ENCODE measurements around the gene IBTK. TPM values are rescaled to one million over a fixed set of nuclear protein-coding genes. Genes with fewer than 3 reads are reported as not detected.

IBTK gene
- total RNA-seq, 1 experiment from 2014 or later, result 36.6 TPM

GRCh38 chr6:82259389-82259788 is 11.8 kb upstream of the IBTK start (continued):
- TF ChIP-seq, protein P1, sequence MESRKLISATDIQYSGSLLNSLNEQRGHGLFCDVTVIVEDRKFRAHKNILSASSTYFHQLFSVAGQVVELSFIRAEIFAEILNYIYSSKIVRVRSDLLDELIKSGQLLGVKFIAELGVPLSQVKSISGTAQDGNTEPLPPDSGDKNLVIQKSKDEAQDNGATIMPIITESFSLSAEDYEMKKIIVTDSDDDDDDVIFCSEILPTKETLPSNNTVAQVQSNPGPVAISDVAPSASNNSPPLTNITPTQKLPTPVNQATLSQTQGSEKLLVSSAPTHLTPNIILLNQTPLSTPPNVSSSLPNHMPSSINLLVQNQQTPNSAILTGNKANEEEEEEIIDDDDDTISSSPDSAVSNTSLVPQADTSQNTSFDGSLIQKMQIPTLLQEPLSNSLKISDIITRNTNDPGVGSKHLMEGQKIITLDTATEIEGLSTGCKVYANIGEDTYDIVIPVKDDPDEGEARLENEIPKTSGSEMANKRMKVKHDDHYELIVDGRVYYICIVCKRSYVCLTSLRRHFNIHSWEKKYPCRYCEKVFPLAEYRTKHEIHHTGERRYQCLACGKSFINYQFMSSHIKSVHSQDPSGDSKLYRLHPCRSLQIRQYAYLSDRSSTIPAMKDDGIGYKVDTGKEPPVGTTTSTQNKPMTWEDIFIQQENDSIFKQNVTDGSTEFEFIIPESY (IDR thresholded peaks at IDR 0.05; ENCODE audit: extremely low read depth, insufficient replicate concordance, low read length), result no peak
- TF ChIP-seq FOSL1 (IDR thresholded peaks at IDR 0.05; ENCODE audit: low read depth), result no peak
- no peak for TF ChIP-seq EZH2 (IDR thresholded peaks at IDR 0.05)
- TF ChIP-seq, protein P2, sequence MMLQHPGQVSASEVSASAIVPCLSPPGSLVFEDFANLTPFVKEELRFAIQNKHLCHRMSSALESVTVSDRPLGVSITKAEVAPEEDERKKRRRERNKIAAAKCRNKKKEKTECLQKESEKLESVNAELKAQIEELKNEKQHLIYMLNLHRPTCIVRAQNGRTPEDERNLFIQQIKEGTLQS (IDR thresholded peaks at IDR 0.05), result no peak
- no peak for TF ChIP-seq SP1 (IDR thresholded peaks at IDR 0.05; ENCODE audit: low read depth)

DNA sequence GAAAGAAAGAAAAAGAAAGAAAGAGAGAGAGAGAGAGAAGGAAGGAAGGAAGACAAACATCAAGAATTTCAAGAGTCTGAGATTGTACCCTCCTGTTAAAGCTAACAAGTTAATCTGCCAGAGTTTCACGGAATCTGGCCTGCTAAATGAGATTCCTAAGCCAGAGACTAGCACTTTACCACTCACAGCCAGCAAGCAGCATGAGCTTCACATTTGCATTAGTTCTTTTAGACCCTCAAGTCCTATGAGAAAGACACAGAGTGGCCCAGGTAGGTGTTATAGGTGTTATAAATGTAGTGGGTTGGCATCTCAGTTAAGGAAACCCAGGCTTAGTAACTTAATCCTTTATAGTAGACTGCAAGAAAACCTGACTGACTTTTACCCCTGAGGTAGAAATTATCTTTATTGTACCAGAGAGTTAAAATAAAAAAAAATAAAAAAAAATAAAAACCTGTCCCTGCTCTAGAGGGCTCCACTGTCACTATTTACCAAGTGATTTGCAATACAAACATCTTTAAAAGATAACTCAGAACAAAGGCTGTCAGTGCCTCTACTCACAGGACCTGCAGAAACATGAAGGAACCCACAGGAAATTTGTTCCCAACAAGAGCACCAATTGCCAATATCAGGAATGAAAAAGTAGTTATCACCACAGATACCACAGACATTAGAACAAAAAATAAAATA is 9.7 kb upstream of the IBTK start:
- RAD21 ChIA-PET (ENCODE audit: low non-redundant PET in 1 of 2, low total read pairs in 2 of 2, uncharacterized antibody in 2 of 2, unreplicated experiment in 2 of 2), result no interaction called here

More for the DNA sequence above, 9.7 kb upstream of the IBTK start:
- POLR2A ChIA-PET, result interaction anchor here (0.7 kb wide), 1 partner anchor 472 kb away, joined by 3 read pairs; no protein-coding TSS in a partner anchor
- Histone ChIP-seq H3K27ac (ENCODE audit: low read depth, low read length) (no peak overlapping the region), H3K9me2 (ENCODE audit: insufficient read depth) (no peaks in the 10 kb centered on the region), H3K9me3 (ENCODE audit: control insufficient read depth in 1 of 2, insufficient read depth in 1 of 2, low read depth in 1 of 2, low read length in 2 of 2) (no peaks in the 10 kb centered on the region), H2AFZ (ENCODE audit: low read depth, low read length, poor library complexity, severe bottlenecking) (no peak overlapping the region), H3K4me2 (ENCODE audit: low read length) (no peak overlapping the region), H3K4me1 (ENCODE audit: control insufficient read depth in 1 of 2, insufficient read depth in 2 of 2, low read length in 2 of 2) (peaks cover 24 to 26% of the 10 kb centered on the region in 2 experiments), H4K20me1 (ENCODE audit: insufficient read depth) (no peaks in the 10 kb centered on the region), H3K4me3 (replicated peaks in 1 of 2; ENCODE audit: low read depth in 1 of 2, low read length in 2 of 2) (no peak overlapping the region), H3K27me3 (ENCODE audit: insufficient read depth, low read length) (no peaks in the 10 kb centered on the region), H3K36me3 (ENCODE audit: control insufficient read depth in 1 of 2, insufficient read depth in 2 of 2, low read length in 2 of 2) (no peaks in the 10 kb centered on the region), H3K79me2 (ENCODE audit: insufficient read depth, low read length) (no peaks in the 10 kb centered on the region), H3K9ac (ENCODE audit: low read length) (no peak overlapping the region)
- DNase-seq (ENCODE audit: low read depth, low spot score), result no peak
- CTCF ChIA-PET, result interaction anchor here (0.8 to 2.3 kb wide), 2 partner anchors 8 to 809 kb away, joined by 3 to 11 read pairs; partner anchors contain the start of gene UBE3D
- intact Hi-C loops (cut with micrococcal nuclease), result loop anchor here (5.0 kb wide), 1 partner anchor 455 kb away; no protein-coding TSS in a partner anchor
- BruUV-seq (replicated peaks), result no TSS peak
- TF ChIP-seq RAD21 (IDR thresholded peaks at IDR 0.05; ENCODE audit: low read depth) (peak; percentile 50), REST (IDR thresholded peaks at IDR 0.05; ENCODE audit: low read depth) (no peak)
- TF ChIP-seq, protein P3, sequence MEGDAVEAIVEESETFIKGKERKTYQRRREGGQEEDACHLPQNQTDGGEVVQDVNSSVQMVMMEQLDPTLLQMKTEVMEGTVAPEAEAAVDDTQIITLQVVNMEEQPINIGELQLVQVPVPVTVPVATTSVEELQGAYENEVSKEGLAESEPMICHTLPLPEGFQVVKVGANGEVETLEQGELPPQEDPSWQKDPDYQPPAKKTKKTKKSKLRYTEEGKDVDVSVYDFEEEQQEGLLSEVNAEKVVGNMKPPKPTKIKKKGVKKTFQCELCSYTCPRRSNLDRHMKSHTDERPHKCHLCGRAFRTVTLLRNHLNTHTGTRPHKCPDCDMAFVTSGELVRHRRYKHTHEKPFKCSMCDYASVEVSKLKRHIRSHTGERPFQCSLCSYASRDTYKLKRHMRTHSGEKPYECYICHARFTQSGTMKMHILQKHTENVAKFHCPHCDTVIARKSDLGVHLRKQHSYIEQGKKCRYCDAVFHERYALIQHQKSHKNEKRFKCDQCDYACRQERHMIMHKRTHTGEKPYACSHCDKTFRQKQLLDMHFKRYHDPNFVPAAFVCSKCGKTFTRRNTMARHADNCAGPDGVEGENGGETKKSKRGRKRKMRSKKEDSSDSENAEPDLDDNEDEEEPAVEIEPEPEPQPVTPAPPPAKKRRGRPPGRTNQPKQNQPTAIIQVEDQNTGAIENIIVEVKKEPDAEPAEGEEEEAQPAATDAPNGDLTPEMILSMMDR (IDR thresholded peaks at IDR 0.05 in 2 of 3, conservative IDR thresholded peaks at IDR 0.05 in 1 of 3; ENCODE audit: borderline replicate concordance in 1 of 3, insufficient read depth in 1 of 3, low read depth in 2 of 3, low read length in 2 of 3), result peak in 2 of 3 experiments; percentile 16 to 24; a peak in 1 of 6 replicates
- no peak for ATAC-seq

Data from HCT116 (cell line).